GM21528 (cell line): ENCODE results near the gene LLGL1.

Experiments used
- ATAC-seq: cut with Tn5 transposase; IDR thresholded peaks from one replicate; pipeline ENCODE4 v1.9.1; 2021; ENCODE audit warnings: mild to moderate bottlenecking, moderate library complexity; ENCODE audit not compliant: unreplicated experiment, low FRiP score

The LLGL1 gene

DNA sequence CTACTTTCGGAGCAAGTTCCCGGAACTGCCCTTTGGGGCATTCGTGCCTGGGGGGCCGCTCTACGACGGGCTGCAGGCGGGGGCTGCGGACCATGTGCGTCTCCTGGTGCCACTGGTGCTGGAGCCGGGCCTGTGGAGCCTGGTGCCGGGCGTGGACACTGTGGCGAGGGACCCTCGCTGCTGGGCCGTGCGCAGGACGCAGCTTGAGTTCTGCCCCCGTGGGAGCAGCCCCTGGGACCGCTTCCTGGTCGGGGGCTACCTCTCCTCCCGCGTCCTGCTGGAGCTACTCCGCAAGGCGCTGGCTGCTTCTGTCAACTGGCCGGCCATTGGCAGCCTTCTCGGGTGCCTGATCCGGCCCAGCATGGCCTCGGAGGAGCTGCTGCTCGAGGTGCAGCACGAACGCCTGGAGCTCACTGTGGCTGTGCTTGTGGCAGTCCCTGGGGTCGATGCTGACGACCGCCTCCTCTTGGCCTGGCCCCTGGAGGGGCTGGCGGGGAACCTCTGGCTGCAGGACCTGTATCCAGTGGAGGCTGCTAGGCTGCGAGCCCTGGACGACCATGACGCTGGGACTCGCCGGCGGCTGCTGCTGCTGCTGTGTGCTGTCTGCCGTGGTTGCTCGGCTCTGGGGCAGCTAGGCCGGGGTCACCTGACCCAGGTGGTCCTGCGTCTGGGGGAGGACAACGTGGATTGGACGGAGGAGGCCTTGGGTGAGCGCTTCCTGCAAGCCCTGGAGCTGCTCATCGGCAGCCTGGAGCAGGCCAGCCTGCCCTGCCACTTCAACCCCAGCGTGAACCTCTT is 38.6 kb downstream of the LLGL1 start:
- ATAC-seq: no peak

DNA sequence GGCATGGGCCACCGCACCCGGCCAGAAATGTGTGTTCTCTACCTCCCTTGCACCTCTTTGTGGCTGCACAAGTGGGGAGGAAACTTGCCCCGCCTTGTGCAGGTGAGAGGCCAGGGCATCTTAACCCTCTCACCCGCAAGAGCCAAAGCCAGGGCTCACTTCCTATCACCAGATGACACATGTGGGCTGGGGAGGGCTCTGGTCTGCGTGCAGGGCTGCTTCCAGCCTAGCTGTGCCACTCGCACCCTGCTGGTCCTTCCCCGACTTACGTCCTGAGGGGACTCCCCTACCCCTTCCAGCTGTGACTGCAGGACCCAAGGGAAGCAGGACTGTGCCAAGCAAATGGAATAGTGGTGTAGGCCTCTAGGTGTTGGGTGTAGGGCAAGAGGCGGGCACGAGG is 41.9 kb downstream of the LLGL1 start:
- no peak for ATAC-seq

DNA sequence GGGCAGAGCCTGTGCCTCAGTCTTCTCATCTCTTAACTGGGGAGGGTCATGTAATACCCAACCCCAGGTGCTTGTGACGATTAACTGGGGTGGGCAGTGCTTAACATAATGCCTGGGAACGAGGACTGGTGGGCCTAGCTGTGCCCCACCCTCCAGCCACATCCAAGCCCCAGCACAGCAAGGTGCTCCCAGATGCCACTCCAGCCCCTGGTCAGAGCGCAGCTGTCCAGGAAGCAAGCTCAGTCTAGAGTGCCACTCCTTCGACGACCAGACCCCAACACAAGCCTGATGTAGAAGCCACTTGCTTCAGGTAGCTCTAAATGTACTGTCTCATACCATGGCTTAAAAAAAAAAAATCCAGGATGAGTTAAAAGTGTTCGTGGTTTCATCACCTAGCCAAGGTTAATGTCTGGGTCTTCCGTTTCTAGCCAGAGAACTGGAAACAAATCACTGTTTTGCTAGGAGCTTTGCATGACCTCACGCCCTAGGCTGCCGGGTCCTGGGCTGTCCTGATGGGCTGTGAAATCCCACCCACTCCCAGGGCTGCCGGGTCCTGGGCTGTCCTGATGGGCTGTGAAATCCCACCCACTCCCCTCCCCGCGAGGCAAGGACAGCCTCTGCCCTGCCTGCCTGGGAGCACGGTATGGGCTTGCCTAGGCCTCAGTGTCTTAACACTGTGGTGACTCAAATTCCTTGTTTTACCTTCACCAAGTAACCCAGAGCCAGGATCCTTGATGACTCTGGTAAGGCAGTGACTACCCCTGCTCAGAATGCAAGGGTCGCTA is 42.7 kb downstream of the LLGL1 start:
- ATAC-seq: no peak

DNA sequence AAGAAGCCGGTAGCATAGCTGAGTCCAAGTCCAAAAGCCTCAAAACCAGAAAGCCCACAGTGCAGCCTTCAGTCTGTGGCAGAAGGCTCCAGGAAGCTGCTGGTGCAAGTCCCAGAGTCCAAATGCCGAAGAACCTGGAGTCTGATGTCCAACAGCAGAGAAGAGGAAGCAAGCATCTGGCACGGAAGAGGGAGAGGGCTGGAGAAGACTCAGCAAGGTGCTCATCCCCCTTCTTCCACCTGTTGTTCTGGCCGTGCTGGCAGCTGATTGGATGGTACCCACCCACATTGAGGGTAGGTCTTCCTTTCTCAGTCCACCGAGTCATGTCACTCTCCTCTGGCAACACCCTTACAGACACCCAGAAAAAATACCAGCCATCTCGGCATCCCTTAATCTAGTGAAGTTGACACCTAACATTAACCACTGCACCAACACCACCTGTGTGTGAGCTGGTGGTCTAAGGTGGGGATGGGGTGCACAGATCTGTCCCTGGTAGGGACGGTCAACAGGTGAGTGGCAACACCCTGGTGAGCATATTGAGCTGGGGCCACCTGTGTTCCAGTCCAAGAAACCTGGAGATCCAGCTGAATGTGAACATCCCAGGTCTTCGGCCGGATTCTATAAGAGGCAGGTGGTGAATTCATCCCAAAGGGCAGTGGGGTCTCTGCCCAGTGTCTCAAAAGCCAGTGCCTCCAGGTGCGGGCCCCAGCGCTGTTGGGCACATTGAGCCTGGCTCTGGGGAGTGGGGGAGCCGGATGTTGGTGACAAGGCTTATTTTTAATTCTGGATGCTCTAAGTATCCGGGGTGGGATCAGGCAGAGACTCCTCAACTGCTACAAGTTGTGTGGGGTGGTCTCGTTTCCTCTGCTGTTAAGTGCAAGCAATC is 44.9 kb downstream of the LLGL1 start:
- ATAC-seq: no peak

DNA sequence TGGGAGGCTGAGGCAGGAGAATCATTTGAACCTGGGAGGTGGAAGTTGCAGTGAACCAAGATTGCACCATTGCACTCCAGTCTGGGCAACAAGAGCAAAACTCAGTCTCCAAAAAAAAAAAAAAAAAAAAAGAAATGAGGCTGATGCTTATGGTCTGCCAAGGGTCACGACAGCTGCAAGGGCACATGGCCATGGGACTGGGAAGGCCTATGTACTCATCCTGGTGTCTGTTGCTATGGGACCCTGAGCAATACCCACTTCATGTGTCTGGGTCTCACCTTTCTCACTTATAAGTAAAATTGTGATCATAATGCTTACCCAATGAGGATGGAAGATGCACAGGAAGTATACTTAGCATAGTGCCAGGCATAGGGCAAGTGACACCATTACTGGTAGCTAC is 51.6 kb downstream of the LLGL1 start:
- no peak for ATAC-seq

DNA sequence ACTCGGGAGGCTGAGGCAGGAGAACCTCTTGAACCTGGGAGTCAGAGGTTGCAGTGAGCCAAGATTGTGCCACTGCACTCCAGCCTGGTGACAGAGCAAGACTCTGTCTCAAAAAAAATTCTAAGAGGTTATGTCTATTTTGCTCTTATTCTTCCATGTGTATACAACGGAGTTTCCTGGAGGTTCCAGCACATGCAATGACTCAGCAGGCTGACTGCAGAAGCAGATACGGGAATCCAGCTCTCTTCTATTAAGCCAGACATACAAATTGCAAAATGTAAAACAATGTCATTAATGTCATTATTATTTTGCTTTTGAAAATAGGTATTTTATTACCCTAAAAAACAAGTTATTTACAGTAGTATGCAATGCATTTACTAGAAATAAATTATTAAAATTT is 53.4 kb downstream of the LLGL1 start:
- ATAC-seq: no peak

DNA sequence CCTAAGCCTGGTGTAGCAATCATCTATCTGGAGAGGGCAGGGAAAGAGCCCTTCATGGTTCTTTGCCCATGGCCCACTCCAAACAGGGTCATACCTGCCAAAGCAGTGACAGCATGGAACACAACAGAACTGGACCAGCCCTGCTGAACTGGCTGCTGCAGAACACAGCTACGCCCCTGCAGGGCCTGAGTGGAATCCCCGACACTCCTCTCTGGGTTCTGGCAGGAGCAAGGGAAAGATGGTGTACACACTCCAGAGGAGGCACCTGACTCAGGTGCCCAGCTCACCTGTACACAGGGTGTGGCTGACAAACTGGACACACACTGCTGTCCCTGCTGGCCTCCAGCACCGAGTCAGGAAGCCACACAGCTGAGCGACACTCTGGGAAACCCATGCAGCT is 54.8 kb downstream of the LLGL1 start:
- no peak for ATAC-seq

DNA sequence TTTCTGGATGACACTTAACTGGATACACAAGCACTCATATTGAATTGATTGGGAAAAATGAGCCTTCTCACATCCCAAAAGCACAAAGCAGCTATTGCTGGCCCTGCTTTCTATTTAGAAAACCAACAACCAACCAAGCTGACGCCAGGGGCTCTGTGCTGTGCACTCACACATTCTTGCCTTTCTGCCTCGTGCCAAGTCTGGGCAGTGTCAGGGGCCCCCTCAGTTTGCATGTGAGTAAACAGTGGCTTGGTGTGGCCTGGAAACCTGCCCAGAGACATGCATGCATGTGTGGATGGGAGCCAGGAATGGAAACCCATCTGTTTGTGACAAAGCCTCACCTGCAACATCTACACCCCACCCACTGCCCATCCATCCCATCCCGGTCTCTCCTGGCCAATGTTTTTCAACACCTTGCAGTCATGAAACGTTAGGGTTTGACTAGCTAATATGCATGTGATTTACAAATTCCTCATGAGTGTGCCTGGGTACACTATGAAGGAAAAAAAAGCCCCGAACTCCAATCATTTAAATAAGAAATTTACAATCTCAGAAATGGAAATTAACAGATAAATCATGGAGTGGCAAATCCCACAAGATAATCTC is 55.4 kb downstream of the LLGL1 start:
- ATAC-seq: no peak

DNA sequence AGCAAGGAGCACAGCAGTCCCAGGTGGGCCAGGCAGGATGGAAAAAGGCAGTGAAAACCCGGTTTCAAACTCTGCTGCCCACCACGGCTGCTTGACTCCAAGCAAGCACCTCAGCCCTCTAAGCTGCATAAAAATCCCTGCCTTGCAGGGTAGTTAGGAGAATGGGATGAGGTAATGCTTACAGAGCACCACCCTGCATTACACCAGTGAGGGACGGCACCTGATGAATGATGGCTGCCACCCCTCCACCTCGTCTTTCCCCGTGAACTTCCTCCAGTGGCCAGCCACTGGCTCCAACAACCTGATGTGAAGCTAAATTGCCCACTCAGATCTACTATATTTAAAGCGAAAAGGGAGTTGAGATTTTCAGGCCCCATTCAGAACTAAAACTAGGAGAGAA is 56.4 kb downstream of the LLGL1 start:
- no peak for ATAC-seq

DNA sequence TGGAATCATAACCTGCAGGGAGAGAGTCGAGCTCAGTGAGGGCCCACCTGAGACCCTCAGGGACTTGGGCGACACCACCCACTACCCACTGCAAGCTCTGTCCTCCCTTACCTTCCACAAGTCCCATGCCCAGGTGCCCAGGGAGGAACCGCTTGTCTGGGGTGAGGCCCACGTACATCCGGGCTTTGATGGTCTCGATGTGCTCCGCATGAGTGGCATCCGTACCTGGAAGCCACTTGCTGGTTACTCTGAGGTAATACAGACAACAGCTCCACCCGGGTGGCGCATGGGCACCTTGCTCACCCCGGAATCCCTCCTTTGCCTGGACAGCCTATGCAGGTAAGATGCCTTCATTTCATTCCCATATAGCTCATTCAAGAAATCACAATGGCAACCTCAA is 59.9 kb downstream of the LLGL1 start:
- ATAC-seq: no peak

DNA sequence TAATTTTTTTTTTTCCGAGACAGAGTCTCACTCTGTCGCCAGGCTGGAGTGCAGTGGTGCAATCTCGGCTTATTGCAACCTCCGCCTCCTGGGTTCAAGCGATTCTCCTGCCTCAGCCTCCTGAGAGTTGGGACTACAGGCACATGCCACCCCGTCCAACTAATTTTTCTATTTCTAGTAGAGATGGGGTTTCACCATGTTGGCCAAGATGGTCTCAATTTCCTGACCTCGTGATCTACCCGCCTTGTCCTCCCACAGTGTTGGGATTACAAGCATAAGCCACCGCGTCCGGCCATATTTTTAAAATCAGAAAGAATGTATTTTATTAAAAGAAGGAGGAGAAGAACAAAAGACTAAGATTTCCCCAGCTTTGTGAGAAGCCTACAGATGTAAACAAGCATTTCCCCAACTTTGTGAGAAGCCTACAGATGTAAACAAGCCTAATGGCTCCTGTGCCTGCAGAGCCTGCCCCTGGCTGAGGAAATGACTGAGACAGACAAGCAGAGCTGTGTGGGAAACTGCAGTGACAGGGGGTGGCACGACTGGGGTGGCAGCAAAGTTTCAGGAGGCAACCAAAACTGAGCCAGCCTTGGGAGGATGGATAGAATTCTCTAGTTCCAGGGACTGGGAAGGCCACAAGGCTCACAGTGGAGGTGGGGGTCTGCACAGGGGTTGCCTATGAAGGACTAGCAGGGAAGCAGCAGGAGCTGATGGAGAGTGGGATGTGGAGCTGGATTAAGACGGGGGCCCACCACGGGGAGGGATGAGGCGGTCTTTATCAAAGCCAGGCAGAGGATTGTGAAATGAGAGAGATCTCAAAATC is 66.5 kb downstream of the LLGL1 start:
- ATAC-seq: no peak
